ENCODE measurements around the gene YY1. TPM values are rescaled to one million over a fixed set of nuclear protein-coding genes. Genes with fewer than 3 reads are reported as not detected.
A peak's percentile ranks its signal among the peaks of the same experiment; 100 is the strongest.

YY1 gene
- total and polyA plus RNA-seq, 9 of the 15 experiments (the other 6 are each of a cell fraction or from before 2014, with no cell fraction given): 20.8 to 74.2 (median 46.7) TPM

GRCh38 chr14:100239211-100239839 is 381 bp downstream of the YY1 start (continued):
- TF ChIP-seq ZNF57 (CRISPR knock-in tag; IDR thresholded peaks at IDR 0.05): no peak
- no peak for TF ChIP-seq TEAD2 (tag; IDR thresholded peaks at IDR 0.05)
- TF ChIP-seq ZNF449 (CRISPR knock-in tag; IDR thresholded peaks at IDR 0.05): no peak
- TF ChIP-seq FOXP1 (CRISPR knock-in tag; IDR thresholded peaks at IDR 0.05): 0 out of 2 replicates have a peak, but pooled peaks have one; percentile 37
- TF ChIP-seq NUFIP1 (IDR thresholded peaks at IDR 0.05; ENCODE audit: partially characterized antibody): no peak
- no peak for TF ChIP-seq CBFB (CRISPR knock-in tag; IDR thresholded peaks at IDR 0.05)
- no peak for TF ChIP-seq ZBTB12 (CRISPR knock-in tag; IDR thresholded peaks at IDR 0.05)
- TF ChIP-seq MYC (IDR thresholded peaks at IDR 0.05; ENCODE audit: low read depth, low read length): no peak
- TF ChIP-seq MYC (CRISPR knock-in tag; IDR thresholded peaks at IDR 0.05; ENCODE audit: borderline replicate concordance, low read depth): no peak
- TF ChIP-seq OTX1 (CRISPR knock-in tag; IDR thresholded peaks at IDR 0.05): no peak
- no peak for TF ChIP-seq ATF7 (IDR thresholded peaks at IDR 0.05)
- TF ChIP-seq MYBL2 (IDR thresholded peaks at IDR 0.05; ENCODE audit: low read depth): no peak
- TF ChIP-seq MYBL2 (CRISPR knock-in tag; IDR thresholded peaks at IDR 0.05; ENCODE audit: borderline replicate concordance): no peak
- peak in 1 of 2 experiments; percentile 39; a peak in 2 of 4 replicates for TF ChIP-seq HDAC1 (IDR thresholded peaks at IDR 0.05)
- TF ChIP-seq STAT6 (CRISPR knock-in tag; IDR thresholded peaks at IDR 0.05): no peak
- peak; percentile 64 for TF ChIP-seq FIP1L1 (IDR thresholded peaks at IDR 0.05; ENCODE audit: low read depth, low read length, poor library complexity, severe bottlenecking)
- TF ChIP-seq NR4A1 (CRISPR knock-in tag; IDR thresholded peaks at IDR 0.05): no peak
- TF ChIP-seq NR4A1 (tag; IDR thresholded peaks at IDR 0.05): no peak
- TF ChIP-seq CHD2 (IDR thresholded peaks at IDR 0.05; ENCODE audit: low read depth, low read length): no peak
- no peak for TF ChIP-seq ADNP (tag; IDR thresholded peaks at IDR 0.05)
- no peak; the same call in 1 of the 2 replicates for TF ChIP-seq SIN3B (IDR thresholded peaks at IDR 0.05; ENCODE audit: low read depth)
- TF ChIP-seq PTTG1 (tag; IDR thresholded peaks at IDR 0.05; ENCODE audit: low read depth): no peak
- TF ChIP-seq RBBP5 (IDR thresholded peaks at IDR 0.05; ENCODE audit: borderline replicate concordance, insufficient read depth, low read length, poor library complexity, severe bottlenecking): peak; percentile 52
- no peak for TF ChIP-seq CBFA2T2 (conservative IDR thresholded peaks at IDR 0.05)
- TF ChIP-seq MXI1 (IDR thresholded peaks at IDR 0.05; ENCODE audit: low read depth, low read length): no peak
